ENCODE results near the gene YIF1A. TPM values are rescaled to one million over a fixed set of nuclear protein-coding genes. Genes with fewer than 3 reads are reported as not detected.
"Not testable (repeated sequence)": the region's sequence is repeated elsewhere in the genome, so short reads cannot be mapped to it uniquely, and the experiment has no call there.

Gene YIF1A
- total RNA-seq, 4 donors from 2014 or later: 57.7 to 92.5 (median 85.4) TPM

DNA sequence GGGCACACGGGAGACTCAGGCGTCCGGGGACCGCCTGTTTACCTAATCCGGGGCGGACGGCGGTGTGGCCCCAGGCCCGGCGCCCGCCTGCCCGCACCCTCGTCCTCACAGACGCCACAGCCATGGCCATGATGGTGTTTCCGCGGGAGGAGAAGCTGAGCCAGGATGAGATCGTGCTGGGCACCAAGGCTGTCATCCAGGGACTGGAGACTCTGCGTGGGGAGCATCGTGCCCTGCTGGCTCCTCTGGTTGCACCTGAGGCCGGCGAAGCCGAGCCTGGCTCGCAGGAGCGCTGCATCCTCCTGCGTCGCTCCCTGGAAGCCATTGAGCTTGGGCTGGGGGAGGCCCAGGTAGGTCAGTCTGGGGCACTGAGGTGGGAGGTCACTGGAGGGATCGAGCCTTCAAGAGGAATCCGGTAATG lies 30.5 kb downstream of the YIF1A start:
- no peaks in the 10 kb centered on the region for H3K27me3 ChIP-seq
- H3K4me3 ChIP-seq: peak overlapping the region; percentile 82 to 100 (median 90)
- peaks cover 14 to 23% (median 21%) of the 10 kb centered on the region in 4 donors for H3K4me1 ChIP-seq
- H3K27ac ChIP-seq (replicated peaks in 1 of 4): peak overlapping the region; percentile 83 to 89 (median 86)
- peaks cover 10 to 45% (median 40%) of the 10 kb centered on the region in 4 donors for H3K36me3 ChIP-seq
- intact Hi-C loops (cut with DNase I): loop anchor here (1.0 kb wide), 1 partner anchor 38 kb away; no protein-coding TSS in a partner anchor
- 11% methylated on average over 2 of the region's 28 CpGs for WGBS
- no peaks in the 10 kb centered on the region for H3K9me3 ChIP-seq
- no peak for DNase-seq (ENCODE audit: extremely low spot score)
- TF ChIP-seq POLR2A (IDR thresholded peaks at IDR 0.05; ENCODE audit: low read depth) (no peak), POLR2AphosphoS5 (IDR thresholded peaks at IDR 0.05) (no peak), EP300 (IDR thresholded peaks at IDR 0.05) (no peak)
- TF ChIP-seq, protein P1, sequence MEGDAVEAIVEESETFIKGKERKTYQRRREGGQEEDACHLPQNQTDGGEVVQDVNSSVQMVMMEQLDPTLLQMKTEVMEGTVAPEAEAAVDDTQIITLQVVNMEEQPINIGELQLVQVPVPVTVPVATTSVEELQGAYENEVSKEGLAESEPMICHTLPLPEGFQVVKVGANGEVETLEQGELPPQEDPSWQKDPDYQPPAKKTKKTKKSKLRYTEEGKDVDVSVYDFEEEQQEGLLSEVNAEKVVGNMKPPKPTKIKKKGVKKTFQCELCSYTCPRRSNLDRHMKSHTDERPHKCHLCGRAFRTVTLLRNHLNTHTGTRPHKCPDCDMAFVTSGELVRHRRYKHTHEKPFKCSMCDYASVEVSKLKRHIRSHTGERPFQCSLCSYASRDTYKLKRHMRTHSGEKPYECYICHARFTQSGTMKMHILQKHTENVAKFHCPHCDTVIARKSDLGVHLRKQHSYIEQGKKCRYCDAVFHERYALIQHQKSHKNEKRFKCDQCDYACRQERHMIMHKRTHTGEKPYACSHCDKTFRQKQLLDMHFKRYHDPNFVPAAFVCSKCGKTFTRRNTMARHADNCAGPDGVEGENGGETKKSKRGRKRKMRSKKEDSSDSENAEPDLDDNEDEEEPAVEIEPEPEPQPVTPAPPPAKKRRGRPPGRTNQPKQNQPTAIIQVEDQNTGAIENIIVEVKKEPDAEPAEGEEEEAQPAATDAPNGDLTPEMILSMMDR (IDR thresholded peaks at IDR 0.05): peak in 1 of 3 experiments; percentile 2

DNA sequence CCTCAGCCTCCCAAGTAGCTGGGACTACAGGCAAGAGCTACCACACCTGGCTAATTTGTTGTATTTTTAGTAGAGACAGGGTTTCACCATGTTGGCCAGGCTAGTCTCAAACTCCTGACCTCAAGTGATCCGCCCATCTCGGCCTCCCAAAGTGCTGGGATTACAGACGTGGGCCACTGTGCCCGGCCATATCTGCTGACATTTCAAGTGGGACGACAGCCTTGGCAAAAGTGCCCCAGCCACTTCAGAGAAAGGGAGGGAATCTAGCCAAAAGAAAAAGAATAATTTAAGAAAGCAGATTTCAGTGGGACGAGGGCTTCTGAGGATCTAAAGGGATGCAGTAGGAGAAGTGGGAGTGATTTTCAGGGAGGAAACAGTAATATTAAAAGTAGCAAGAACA lies 35.9 kb downstream of the YIF1A start:
- H3K27me3 ChIP-seq; H3K9me3 ChIP-seq; DNase-seq (ENCODE audit: extremely low spot score); H3K4me3 ChIP-seq; H3K27ac ChIP-seq (replicated peaks in 1 of 4); intact Hi-C loops (cut with DNase I): not testable (repeated sequence)
- Histone ChIP-seq H3K4me1 (peaks cover 7 to 11% (median 9%) of the 10 kb centered on the region in 4 donors), H3K36me3 (peaks cover 0 to 18% (median 5%) of the 10 kb centered on the region in 4 donors)
- WGBS: 83% methylated on average over 6 of the region's 6 CpGs

DNA sequence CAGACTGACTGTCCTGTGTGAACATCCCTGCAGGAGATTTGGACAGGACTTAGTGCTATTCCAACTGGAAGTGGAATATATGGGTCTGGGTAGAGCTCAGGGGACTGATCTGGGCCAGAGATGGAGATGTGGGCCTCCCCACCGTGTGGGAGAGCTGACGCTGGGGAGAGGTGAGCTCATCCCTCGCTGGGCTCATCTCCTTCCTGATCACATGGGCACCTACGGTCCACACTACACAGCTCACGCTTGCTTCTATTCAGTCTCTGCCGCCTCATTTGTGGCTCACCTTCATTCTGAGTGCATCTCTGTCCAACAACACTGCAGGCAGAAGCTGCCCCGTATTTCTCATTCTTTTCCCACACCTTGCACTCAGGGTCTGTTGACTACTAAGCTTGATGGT lies 37.1 kb downstream of the YIF1A start:
- no peak overlapping the region for H3K4me3 ChIP-seq
- no peak overlapping the region for H3K27ac ChIP-seq (replicated peaks in 1 of 4)
- 67% methylated on average over 7 of the region's 7 CpGs for WGBS
- H3K4me1 ChIP-seq: peaks cover 2 to 6% (median 5%) of the 10 kb centered on the region in 4 donors
- peaks cover 0 to 23% (median 5%) of the 10 kb centered on the region in 4 donors for H3K36me3 ChIP-seq
- H3K27me3 ChIP-seq: no peaks in the 10 kb centered on the region
- no peaks in the 10 kb centered on the region for H3K9me3 ChIP-seq
- intact Hi-C loops (cut with DNase I): no loop called here
- no peak for TF ChIP-seq POLR2AphosphoS5 (IDR thresholded peaks at IDR 0.05)
- TF ChIP-seq EP300 (IDR thresholded peaks at IDR 0.05): no peak
- no peak for TF ChIP-seq POLR2A (IDR thresholded peaks at IDR 0.05; ENCODE audit: low read depth)
- TF ChIP-seq, protein P1 (IDR thresholded peaks at IDR 0.05): no peak
- DNase-seq (ENCODE audit: extremely low spot score): no peak

DNA sequence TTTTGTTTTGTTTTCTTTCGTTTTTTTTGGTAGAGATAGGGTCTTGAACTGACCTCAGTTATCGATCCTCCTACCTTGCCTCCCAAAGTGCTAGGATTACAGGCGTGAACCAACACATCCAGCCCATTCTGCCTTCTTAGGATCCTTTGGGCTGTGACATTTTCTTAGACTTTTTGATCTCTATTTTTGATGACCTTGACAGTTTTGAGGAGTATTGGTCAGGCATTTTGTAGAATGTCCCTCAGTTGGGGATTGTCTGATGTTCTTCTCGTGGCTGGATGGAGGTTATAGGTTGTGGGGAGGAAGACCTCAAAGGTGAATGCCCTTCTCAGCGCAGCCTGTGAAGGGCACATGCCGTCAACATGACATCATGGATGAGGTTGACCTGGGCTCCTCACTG lies 40.0 kb downstream of the YIF1A start:
- TF ChIP-seq, protein P1 (IDR thresholded peaks at IDR 0.05): no peak
- TF ChIP-seq POLR2AphosphoS5 (IDR thresholded peaks at IDR 0.05) (no peak), EP300 (IDR thresholded peaks at IDR 0.05) (no peak), POLR2A (IDR thresholded peaks at IDR 0.05; ENCODE audit: low read depth) (no peak)
- peaks cover 0 to 45% (median 23%) of the 10 kb centered on the region in 4 donors for H3K36me3 ChIP-seq
- 86% methylated on average over 5 of the region's 6 CpGs for WGBS
- no peak overlapping the region for H3K27ac ChIP-seq (replicated peaks in 1 of 4)
- no peaks in the 10 kb centered on the region for H3K9me3 ChIP-seq
- no peaks in the 10 kb centered on the region for H3K27me3 ChIP-seq
- DNase-seq (ENCODE audit: extremely low spot score): no peak
- intact Hi-C loops (cut with DNase I): no loop called here
- no peak overlapping the region for H3K4me3 ChIP-seq
- no peaks in the 10 kb centered on the region for H3K4me1 ChIP-seq

DNA sequence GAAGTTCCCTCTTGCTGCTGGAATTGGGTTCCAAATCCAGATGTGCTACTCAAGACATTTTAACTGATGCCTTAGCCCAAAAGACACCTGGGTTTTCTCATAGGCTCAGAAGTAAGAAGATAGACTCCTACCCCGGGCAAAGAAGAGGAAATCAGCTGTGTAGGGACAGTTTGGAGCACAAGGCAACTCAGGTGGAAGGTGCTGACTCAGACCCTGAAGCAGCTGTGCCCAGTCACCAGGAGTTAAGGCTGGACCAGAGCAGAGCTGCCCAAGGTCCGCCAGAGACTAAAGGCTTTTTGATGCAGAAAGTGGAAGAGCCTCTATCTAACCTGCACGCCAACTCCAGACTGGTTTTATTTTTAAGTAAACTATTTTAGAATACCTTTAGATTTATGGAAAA lies 41.1 kb downstream of the YIF1A start:
- no peak overlapping the region for H3K27ac ChIP-seq (replicated peaks in 1 of 4)
- H3K4me1 ChIP-seq: no peaks in the 10 kb centered on the region
- intact Hi-C loops (cut with DNase I): no loop called here
- no peaks in the 10 kb centered on the region for H3K27me3 ChIP-seq
- WGBS: 62% methylated on average over 3 of the region's 3 CpGs
- peaks cover 0 to 56% (median 34%) of the 10 kb centered on the region in 4 donors for H3K36me3 ChIP-seq
- no peak for TF ChIP-seq POLR2AphosphoS5 (IDR thresholded peaks at IDR 0.05)
- no peaks in the 10 kb centered on the region for H3K9me3 ChIP-seq
- no peak for DNase-seq (ENCODE audit: extremely low spot score)
- no peak overlapping the region for H3K4me3 ChIP-seq

DNA sequence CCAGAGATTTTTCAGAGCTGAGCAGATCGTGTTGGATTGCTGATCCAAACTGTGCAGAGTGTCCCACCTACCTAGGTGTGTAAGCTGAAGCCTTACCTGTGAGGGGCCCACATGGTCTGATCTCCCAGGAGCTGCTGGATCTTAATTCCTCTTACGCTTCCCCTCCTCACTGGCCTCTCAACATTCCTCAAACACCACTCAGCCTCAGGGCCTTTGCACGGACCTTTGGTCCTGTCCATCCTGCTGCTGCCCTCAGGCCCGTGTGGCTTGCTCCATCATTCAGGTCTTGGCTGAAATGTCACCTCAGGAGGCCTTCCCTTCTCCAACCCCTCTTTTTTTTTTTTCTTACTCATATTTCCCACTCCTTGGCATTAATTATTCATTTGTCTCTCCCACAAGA lies 41.6 kb downstream of the YIF1A start:
- no peak for DNase-seq (ENCODE audit: extremely low spot score)
- no peak for TF ChIP-seq POLR2A (IDR thresholded peaks at IDR 0.05; ENCODE audit: low read depth)
- TF ChIP-seq POLR2AphosphoS5 (IDR thresholded peaks at IDR 0.05): no peak
- no peak for TF ChIP-seq EP300 (IDR thresholded peaks at IDR 0.05)
- TF ChIP-seq, protein P1 (IDR thresholded peaks at IDR 0.05): no peak
- no peaks in the 10 kb centered on the region for H3K9me3 ChIP-seq
- H3K4me3 ChIP-seq: no peak overlapping the region
- H3K36me3 ChIP-seq: peaks cover 0 to 61% (median 39%) of the 10 kb centered on the region in 4 donors
- no peaks in the 10 kb centered on the region for H3K4me1 ChIP-seq
- H3K27me3 ChIP-seq: no peaks in the 10 kb centered on the region
- intact Hi-C loops (cut with DNase I): no loop called here
- WGBS: 84% methylated on average over 4 of the region's 4 CpGs
- no peak overlapping the region for H3K27ac ChIP-seq (replicated peaks in 1 of 4)

Measured in esophagus muscularis mucosa (tissue), 4 donors.